Measurements from ENCODE around the gene PITPNM1. TPM values are rescaled to one million over a fixed set of nuclear protein-coding genes. Genes with fewer than 3 reads are reported as not detected.

Gene PITPNM1
- total and polyA plus RNA-seq, 7 donors = 3.2 to 69.1 (median 16.0) TPM

GRCh38 chr11:67545280-67545679, 40.1 kb upstream of the PITPNM1 start:
- H3K27ac ChIP-seq = no peak overlapping the region
- TF ChIP-seq EP300 (IDR thresholded peaks at IDR 0.05) (no peak), POLR2AphosphoS5 (IDR thresholded peaks at IDR 0.05) (no peak), POLR2A (IDR thresholded peaks at IDR 0.05) (no peak), CTCF (IDR thresholded peaks at IDR 0.05) (no peak)
- no peak overlapping the region for H3K4me3 ChIP-seq
- no peaks in the 10 kb centered on the region for H3K4me1 ChIP-seq
- DNase-seq = no peak
- intact Hi-C loops (cut with DNase I) = no loop called here
- no peaks in the 10 kb centered on the region for H3K36me3 ChIP-seq
- H3K9me3 ChIP-seq = no peaks in the 10 kb centered on the region
- 12 to 55% methylated on average over 8 of the region's 8 CpGs for WGBS, 2 donors
- no peaks in the 10 kb centered on the region for H3K27me3 ChIP-seq

GRCh38 chr11:67544616-67545242, 39.6 kb upstream of the PITPNM1 start:
- H3K9me3 ChIP-seq = no peaks in the 10 kb centered on the region
- H3K4me3 ChIP-seq = no peak overlapping the region
- no peaks in the 10 kb centered on the region for H3K27me3 ChIP-seq
- TF ChIP-seq EP300 (IDR thresholded peaks at IDR 0.05) = no peak
- TF ChIP-seq CTCF (IDR thresholded peaks at IDR 0.05) = no peak
- TF ChIP-seq POLR2A (IDR thresholded peaks at IDR 0.05) = no peak
- no peak for TF ChIP-seq POLR2AphosphoS5 (IDR thresholded peaks at IDR 0.05)
- no peak overlapping the region for H3K27ac ChIP-seq
- no peak for DNase-seq
- intact Hi-C loops (cut with DNase I) = no loop called here
- H3K36me3 ChIP-seq = no peaks in the 10 kb centered on the region
- H3K4me1 ChIP-seq = no peaks in the 10 kb centered on the region
- 14 to 62% methylated on average over 10 of the region's 10 CpGs for WGBS, 2 donors

GRCh38 chr11:67543585-67543984, 38.4 kb upstream of the PITPNM1 start:
- no peak for DNase-seq
- H3K4me1 ChIP-seq = no peaks in the 10 kb centered on the region
- intact Hi-C loops (cut with DNase I) = no loop called here
- WGBS, 2 donors = 41 to 64% methylated on average over 2 of the region's 2 CpGs
- H3K4me3 ChIP-seq = no peak overlapping the region
- no peaks in the 10 kb centered on the region for H3K9me3 ChIP-seq
- H3K27me3 ChIP-seq = no peaks in the 10 kb centered on the region
- H3K27ac ChIP-seq = no peak overlapping the region
- no peak for TF ChIP-seq EP300 (IDR thresholded peaks at IDR 0.05)
- no peak for TF ChIP-seq POLR2A (IDR thresholded peaks at IDR 0.05)
- TF ChIP-seq CTCF (IDR thresholded peaks at IDR 0.05) = no peak
- TF ChIP-seq POLR2AphosphoS5 (IDR thresholded peaks at IDR 0.05) = no peak
- H3K36me3 ChIP-seq = no peaks in the 10 kb centered on the region

- WGBS, 2 donors = 34 to 59% methylated on average over 7 of the region's 7 CpGs
- Histone ChIP-seq H3K4me3 (no peak overlapping the region), H3K27me3 (no peaks in the 10 kb centered on the region), H3K36me3 (no peaks in the 10 kb centered on the region), H3K9me3 (no peaks in the 10 kb centered on the region), H3K4me1 (no peaks in the 10 kb centered on the region), H3K27ac (no peak overlapping the region)
- intact Hi-C loops (cut with DNase I) = no loop called here
- TF ChIP-seq POLR2AphosphoS5 (IDR thresholded peaks at IDR 0.05) (no peak), EP300 (IDR thresholded peaks at IDR 0.05) (no peak), CTCF (IDR thresholded peaks at IDR 0.05) (no peak), POLR2A (IDR thresholded peaks at IDR 0.05) (no peak)
- no peak for DNase-seq
Observed at GRCh38 chr11:67542971-67543370, 37.8 kb upstream of the PITPNM1 start.

GRCh38 chr11:67542169-67542568, 37.0 kb upstream of the PITPNM1 start:
- WGBS, 2 donors = 67 to 69% methylated on average over 3 of the region's 3 CpGs

More at GRCh38 chr11:67542169-67542568, 37.0 kb upstream of the PITPNM1 start:
- TF ChIP-seq POLR2AphosphoS5 (IDR thresholded peaks at IDR 0.05) = no peak
- no peak for TF ChIP-seq POLR2A (IDR thresholded peaks at IDR 0.05)
- TF ChIP-seq CTCF (IDR thresholded peaks at IDR 0.05) = no peak
- TF ChIP-seq EP300 (IDR thresholded peaks at IDR 0.05) = no peak
- Histone ChIP-seq H3K27me3 (no peaks in the 10 kb centered on the region), H3K36me3 (no peaks in the 10 kb centered on the region), H3K4me3 (no peak overlapping the region), H3K9me3 (no peaks in the 10 kb centered on the region), H3K4me1 (no peaks in the 10 kb centered on the region), H3K27ac (no peak overlapping the region)
- no peak for DNase-seq
- intact Hi-C loops (cut with DNase I) = no loop called here

All from sigmoid colon (tissue), 7 donors.